ENCODE measurements around the gene UXS1. TPM values are rescaled to one million over a fixed set of nuclear protein-coding genes. Genes with fewer than 3 reads are reported as not detected.

UXS1 gene
- total RNA-seq, 1 donor from 2014 or later, result 38.0 TPM

- H3K27ac Mint-ChIP-seq, result no peak overlapping the region
- H3K9me3 ChIP-seq (ENCODE audit: low read depth), result no peaks in the 10 kb centered on the region
- H3K9ac ChIP-seq, result no peak overlapping the region
- peaks cover 3% of the 10 kb centered on the region for H3K4me1 ChIP-seq
- H3K9me3 Mint-ChIP-seq, result no peaks in the 10 kb centered on the region
- no peak overlapping the region for H3K4me3 Mint-ChIP-seq
- H2AFZ ChIP-seq (replicated peaks), result no peak overlapping the region
- H3F3A ChIP-seq (ENCODE audit: low read depth), result no peaks in the 10 kb centered on the region
- peaks cover 26% of the 10 kb centered on the region for H3K36me3 Mint-ChIP-seq
- TF ChIP-seq EZH2 (IDR thresholded peaks at IDR 0.05), result no peak
- no peak for TF ChIP-seq EZH2phosphoT487 (IDR thresholded peaks at IDR 0.05)
- H3K4me3 ChIP-seq, result no peak overlapping the region
- no peak overlapping the region for H3K27ac ChIP-seq
- peaks cover 12% of the 10 kb centered on the region for H4K20me1 ChIP-seq (ENCODE audit: low read depth)
- H3K4me1 Mint-ChIP-seq, result peaks cover 17% of the 10 kb centered on the region
- no peak overlapping the region for H3K4me2 ChIP-seq
- H3K36me3 ChIP-seq, result no peaks in the 10 kb centered on the region
- peaks cover 6% of the 10 kb centered on the region for H3K27me3 Mint-ChIP-seq (ENCODE audit: insufficient read depth, low read depth)
- H3K27me3 ChIP-seq, result no peaks in the 10 kb centered on the region
- DNase-seq (ENCODE audit: low spot score), result no peak
- H3K79me2 ChIP-seq (ENCODE audit: low read depth), result no peaks in the 10 kb centered on the region
Observed at GRCh38 chr2:106122157-106122556, 71.9 kb downstream of the UXS1 start.

DNA sequence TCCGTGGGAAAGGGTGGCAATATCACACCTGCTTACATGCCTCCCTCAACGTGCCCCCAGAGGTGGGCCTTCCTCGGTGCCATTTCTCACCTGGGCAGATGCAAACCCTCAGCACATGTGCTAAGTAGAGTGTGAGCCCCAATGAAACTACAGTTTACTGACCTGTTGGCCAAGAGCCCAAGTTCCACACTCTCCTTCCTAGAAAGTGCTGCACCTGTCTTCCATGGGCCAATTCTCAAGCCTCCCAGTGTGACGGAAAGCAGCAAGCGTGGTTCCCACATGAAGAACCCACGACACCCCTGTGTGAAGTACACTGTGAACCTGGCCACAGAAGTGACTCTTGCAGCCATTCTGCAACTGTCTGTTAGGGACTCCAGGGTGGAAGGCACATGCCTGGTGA is 73.7 kb downstream of the UXS1 start:
- H3K27ac Mint-ChIP-seq, result no peak overlapping the region
- H2AFZ ChIP-seq (replicated peaks), result no peak overlapping the region
- H3K4me1 Mint-ChIP-seq, result peaks cover 19% of the 10 kb centered on the region
- H3K79me2 ChIP-seq (ENCODE audit: low read depth), result no peaks in the 10 kb centered on the region
- DNase-seq (ENCODE audit: low spot score), result no peak
- H4K20me1 ChIP-seq (ENCODE audit: low read depth), result peaks cover 12% of the 10 kb centered on the region
- H3K9me3 Mint-ChIP-seq, result no peaks in the 10 kb centered on the region
- H3K4me3 Mint-ChIP-seq, result no peak overlapping the region
- H3K9ac ChIP-seq, result no peak overlapping the region
- no peak for TF ChIP-seq CTCF (IDR thresholded peaks at IDR 0.05)
- no peak overlapping the region for H3K4me2 ChIP-seq
- peaks cover 3% of the 10 kb centered on the region for H3K4me1 ChIP-seq
- no peaks in the 10 kb centered on the region for H3K36me3 ChIP-seq
- no peaks in the 10 kb centered on the region for H3K27me3 ChIP-seq
- peaks cover 21% of the 10 kb centered on the region for H3K36me3 Mint-ChIP-seq
- peaks cover 8% of the 10 kb centered on the region for H3K27me3 Mint-ChIP-seq (ENCODE audit: insufficient read depth, low read depth)
- no peak overlapping the region for H3K4me3 ChIP-seq
- no peak overlapping the region for H3K27ac ChIP-seq
- H3K9me3 ChIP-seq (ENCODE audit: low read depth), result no peaks in the 10 kb centered on the region
- no peaks in the 10 kb centered on the region for H3F3A ChIP-seq (ENCODE audit: low read depth)

GRCh38 chr2:106119074-106119473 is 75.0 kb downstream of the UXS1 start:
- H3K9me3 ChIP-seq (ENCODE audit: low read depth), result no peaks in the 10 kb centered on the region
- H4K20me1 ChIP-seq (ENCODE audit: low read depth), result peaks cover 12% of the 10 kb centered on the region
- Mint-ChIP-seq H3K27me3 (ENCODE audit: insufficient read depth, low read depth) (peaks cover 10% of the 10 kb centered on the region), H3K36me3 (peaks cover 25% of the 10 kb centered on the region), H3K9me3 (no peaks in the 10 kb centered on the region), H3K27ac (peak overlapping the region; percentile 43), H3K4me3 (no peak overlapping the region), H3K4me1 (peaks cover 19% of the 10 kb centered on the region)
- peaks cover 3% of the 10 kb centered on the region for H3K4me1 ChIP-seq
- no peak overlapping the region for H2AFZ ChIP-seq (replicated peaks)
- H3K4me2 ChIP-seq, result no peak overlapping the region
- no peak for DNase-seq (ENCODE audit: low spot score)
- no peaks in the 10 kb centered on the region for H3F3A ChIP-seq (ENCODE audit: low read depth)
- no peak overlapping the region for H3K9ac ChIP-seq
- no peak overlapping the region for H3K4me3 ChIP-seq
- H3K27me3 ChIP-seq, result no peaks in the 10 kb centered on the region
- no peak overlapping the region for H3K27ac ChIP-seq
- H3K36me3 ChIP-seq, result no peaks in the 10 kb centered on the region
- TF ChIP-seq EZH2phosphoT487 (IDR thresholded peaks at IDR 0.05), result no peak
- no peak for TF ChIP-seq EZH2 (IDR thresholded peaks at IDR 0.05)
- TF ChIP-seq CTCF (IDR thresholded peaks at IDR 0.05), result no peak
- no peaks in the 10 kb centered on the region for H3K79me2 ChIP-seq (ENCODE audit: low read depth)

GRCh38 chr2:106117882-106118684 is 76.0 kb downstream of the UXS1 start:
- H4K20me1 ChIP-seq (ENCODE audit: low read depth), result peaks cover 12% of the 10 kb centered on the region
- Mint-ChIP-seq H3K9me3 (no peaks in the 10 kb centered on the region), H3K27me3 (ENCODE audit: insufficient read depth, low read depth) (peaks cover 6% of the 10 kb centered on the region), H3K4me1 (peaks cover 19% of the 10 kb centered on the region), H3K36me3 (peaks cover 20% of the 10 kb centered on the region), H3K27ac (no peak overlapping the region), H3K4me3 (no peak overlapping the region)
- no peak for DNase-seq (ENCODE audit: low spot score)
- no peak overlapping the region for H2AFZ ChIP-seq (replicated peaks)
- H3K4me2 ChIP-seq, result no peak overlapping the region
- peaks cover 3% of the 10 kb centered on the region for H3K4me1 ChIP-seq
- TF ChIP-seq EZH2phosphoT487 (IDR thresholded peaks at IDR 0.05) (no peak), EZH2 (IDR thresholded peaks at IDR 0.05) (no peak), CTCF (IDR thresholded peaks at IDR 0.05) (no peak)
- H3K9me3 ChIP-seq (ENCODE audit: low read depth), result no peaks in the 10 kb centered on the region
- no peaks in the 10 kb centered on the region for H3K79me2 ChIP-seq (ENCODE audit: low read depth)
- H3K27me3 ChIP-seq, result no peaks in the 10 kb centered on the region
- no peaks in the 10 kb centered on the region for H3F3A ChIP-seq (ENCODE audit: low read depth)
- H3K36me3 ChIP-seq, result no peaks in the 10 kb centered on the region
- H3K9ac ChIP-seq, result no peak overlapping the region
- no peak overlapping the region for H3K27ac ChIP-seq
- H3K4me3 ChIP-seq, result no peak overlapping the region

Measured in neural progenitor cell (in vitro differentiated cells).